ENCODE data around the gene ZG16.

GRCh38 chr16:29820271-29820701, 42.2 kb downstream of the ZG16 start, which contains the start of gene MVP:
- TF ChIP-seq POLR2A (IDR thresholded peaks at IDR 0.05; ENCODE audit: low read depth, low read length): 0 out of 2 replicates have a peak, but pooled peaks have one; percentile 51
- no peak for TF ChIP-seq POLR2AphosphoS5 (IDR thresholded peaks at IDR 0.05; ENCODE audit: low read depth, low read length)
- peak; percentile 55 for TF ChIP-seq SPI1 (IDR thresholded peaks at IDR 0.05; ENCODE audit: low read depth, low read length)
- TF ChIP-seq PAX5 (IDR thresholded peaks at IDR 0.05; ENCODE audit: insufficient read depth, low read length, severe bottlenecking): no peak

All from GM12891 (cell line).